Activated CD8-positive, alpha-beta memory T cell treated with anti-CD3 and anti-CD28 coated beads for 4 hours (primary cell): ENCODE data around the gene GPR132.
"Not testable (repeated sequence)": the region's sequence is repeated elsewhere in the genome, so short reads cannot be mapped to it uniquely, and the experiment has no call there.

ENCODE experiments used
- DNase-seq, 2 donors: peaks; one replicate each; pipeline ENCODE4 v3.0.0-alpha.2; 2020; ENCODE audit warnings: low read depth in 2 of 2

GPR132 gene

GRCh38 chr14:105091054-105091516, 25.9 kb upstream of the GPR132 start:
- DNase-seq: no peak

GRCh38 chr14:105090493-105091053, 25.3 kb upstream of the GPR132 start:
- DNase-seq: peak; percentile 69 to 80

GRCh38 chr14:105089746-105090492, 24.7 kb upstream of the GPR132 start:
- DNase-seq: no peak

GRCh38 chr14:105088812-105089745, 23.8 kb upstream of the GPR132 start:
- no peak for DNase-seq

GRCh38 chr14:105087963-105088811, 23.0 kb upstream of the GPR132 start:
- DNase-seq: no peak

GRCh38 chr14:105087308-105087962, 22.2 kb upstream of the GPR132 start:
- no peak for DNase-seq

GRCh38 chr14:105086833-105087307, 21.6 kb upstream of the GPR132 start:
- DNase-seq: peak; percentile 69

- no peak for DNase-seq
These were observed 20.5 kb upstream of the GPR132 start for GRCh38 chr14:105085766-105086165.

- DNase-seq: no peak
These were observed 19.7 kb upstream of the GPR132 start for GRCh38 chr14:105084741-105085571.

- no peak for DNase-seq
These were observed 18.9 kb upstream of the GPR132 start for GRCh38 chr14:105083926-105084685.

- DNase-seq: no peak
These were observed 17.5 kb upstream of the GPR132 start for GRCh38 chr14:105082703-105083102.

GRCh38 chr14:105081473-105081872, 16.2 kb upstream of the GPR132 start:
- DNase-seq: not testable (repeated sequence)

GRCh38 chr14:105080161-105080560, 14.9 kb upstream of the GPR132 start:
- no peak for DNase-seq

- no peak for DNase-seq
These were observed 13.1 kb upstream of the GPR132 start for GRCh38 chr14:105078294-105078693.

- DNase-seq: no peak
These were observed 12.4 kb upstream of the GPR132 start for GRCh38 chr14:105077649-105077995.

- no peak for DNase-seq
These were observed 11.8 kb upstream of the GPR132 start for GRCh38 chr14:105076805-105077648.

GRCh38 chr14:105076296-105076804, 11.1 kb upstream of the GPR132 start:
- DNase-seq: no peak
